Activated naive CD4-positive, alpha-beta T cell treated with Interleukin-2 at 50 U/mL for 16 hours (primary cell): Measurements from ENCODE around the gene ELOVL5.

Source experiments
- DNase-seq: peaks from one replicate; pipeline ENCODE4 v3.0.0-alpha.2; 2020

The ELOVL5 gene

DNA sequence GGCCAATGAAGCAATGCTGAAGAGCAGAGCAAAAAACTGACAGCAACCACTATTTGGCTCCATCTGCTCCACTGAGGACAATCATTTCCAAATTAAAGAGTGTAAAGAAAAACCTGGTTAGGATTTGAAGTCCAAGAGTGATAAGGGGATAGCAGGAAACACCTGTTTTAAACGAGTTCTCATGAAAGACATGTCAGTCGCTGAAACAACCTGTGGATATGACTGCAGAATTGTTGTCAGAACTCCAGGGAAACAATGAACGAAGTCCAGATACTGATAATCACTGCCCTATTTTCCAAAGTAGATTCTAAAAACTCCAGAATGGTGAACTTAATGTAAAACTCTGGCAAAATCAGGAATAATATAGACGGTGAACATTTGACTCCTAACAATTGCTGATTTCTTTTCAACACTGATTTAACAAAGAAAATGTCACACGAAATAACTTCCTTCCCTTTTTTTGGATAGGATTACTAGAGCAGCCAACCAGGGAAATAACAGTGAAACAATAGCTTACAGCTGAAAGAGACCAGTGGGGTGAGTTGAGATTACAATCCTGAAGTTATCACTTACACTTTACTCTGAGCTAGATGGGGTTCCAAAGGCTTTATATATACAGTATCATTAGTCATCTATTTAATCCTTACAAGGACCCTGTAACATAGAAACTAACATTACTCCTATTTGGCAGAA is 83.7 kb downstream of the ELOVL5 start:
- no peak for DNase-seq

DNA sequence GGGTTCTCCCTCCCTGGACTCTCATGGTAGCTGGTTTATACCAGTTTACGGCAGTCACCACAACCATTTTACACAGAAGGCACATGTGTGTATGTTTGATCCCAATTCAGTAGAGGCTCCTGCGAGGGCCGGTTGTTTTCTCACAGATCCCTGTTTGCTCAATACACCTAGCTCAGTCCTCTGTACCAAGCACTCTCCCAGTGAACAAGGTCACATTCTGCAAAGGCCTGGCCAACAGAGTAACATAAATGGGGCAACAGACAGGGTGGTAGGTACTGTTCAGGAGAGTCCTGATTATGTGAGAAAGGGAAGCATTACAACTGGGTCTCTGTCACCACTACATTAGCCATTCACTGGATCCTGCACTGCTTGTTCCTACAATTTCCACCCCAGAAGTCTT is 84.4 kb downstream of the ELOVL5 start:
- no peak for DNase-seq

- DNase-seq = no peak
Measured at GRCh38 chr6:53263917-53264316, 84.8 kb downstream of the ELOVL5 start.

- no peak for DNase-seq
Measured at GRCh38 chr6:53259860-53260580, 88.7 kb downstream of the ELOVL5 start.

DNA sequence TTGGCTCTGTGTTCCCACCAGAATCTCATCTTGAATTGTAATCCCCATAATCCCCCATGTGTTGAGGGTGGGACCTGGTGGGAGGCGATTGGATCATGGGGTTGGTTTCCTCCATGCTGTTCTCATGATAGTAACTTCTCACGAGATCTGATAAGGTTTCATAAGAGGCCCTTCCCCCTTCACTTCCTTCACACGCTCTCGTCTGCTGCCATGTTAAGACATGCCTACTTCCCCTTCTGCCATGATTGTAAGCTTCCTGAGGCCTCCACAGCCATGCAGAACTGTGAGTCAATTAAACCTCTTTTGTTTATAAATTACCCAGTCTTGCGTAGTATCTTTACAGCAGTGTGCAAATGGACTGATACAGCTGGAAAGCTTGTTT is 90.0 kb downstream of the ELOVL5 start:
- no peak for DNase-seq

DNA sequence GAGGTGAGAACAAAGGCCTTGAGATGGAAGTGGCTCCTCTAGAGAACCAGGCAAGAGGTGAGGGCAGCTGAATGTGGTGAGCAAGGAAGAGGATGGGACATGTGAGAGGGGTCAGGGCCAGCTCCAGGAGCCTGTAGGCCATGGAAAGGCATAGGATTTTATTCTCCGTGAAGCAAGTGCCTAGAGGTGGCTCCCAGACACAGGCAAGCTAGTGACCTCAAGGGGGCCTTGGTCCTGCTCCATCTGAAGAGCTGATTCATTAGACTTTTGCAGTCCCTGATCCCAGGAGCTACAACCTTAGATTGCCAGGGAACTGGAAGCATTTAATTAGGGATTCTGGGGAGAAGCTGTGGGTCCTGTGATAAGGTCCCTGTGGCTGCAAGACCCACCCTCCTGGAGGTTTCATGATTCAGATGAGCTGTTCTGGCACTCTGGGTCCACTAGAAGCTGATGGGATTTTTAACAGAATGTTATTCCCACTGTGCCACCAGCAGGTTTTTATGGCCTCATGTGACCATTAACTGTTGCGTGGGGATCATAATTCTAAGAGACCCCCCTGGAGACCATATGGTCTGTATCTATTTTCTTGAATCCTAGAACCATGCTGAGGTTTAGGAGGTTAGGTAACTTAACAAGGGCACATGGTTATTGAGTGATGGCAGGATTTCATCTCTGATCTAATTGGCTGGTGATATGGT is 90.5 kb downstream of the ELOVL5 start:
- DNase-seq = no peak

DNA sequence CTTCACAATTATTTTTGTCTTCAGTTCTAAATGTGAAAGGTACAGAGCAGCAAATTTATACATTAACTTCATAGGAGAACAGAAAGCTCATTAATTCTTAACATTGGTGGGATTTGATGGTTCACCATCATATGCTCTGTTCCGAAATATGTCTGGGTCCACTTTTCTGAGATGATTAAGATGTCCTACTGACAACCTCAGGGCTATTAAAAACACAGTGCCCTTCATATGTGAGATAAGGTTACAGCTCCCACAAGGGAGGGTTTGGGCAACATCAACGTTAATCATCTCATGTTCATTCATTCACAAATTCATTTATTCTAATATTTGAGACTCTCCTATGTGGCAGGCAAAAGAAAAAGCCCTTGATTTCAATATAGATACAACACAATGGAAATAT is 91.2 kb downstream of the ELOVL5 start:
- DNase-seq = no peak

DNA sequence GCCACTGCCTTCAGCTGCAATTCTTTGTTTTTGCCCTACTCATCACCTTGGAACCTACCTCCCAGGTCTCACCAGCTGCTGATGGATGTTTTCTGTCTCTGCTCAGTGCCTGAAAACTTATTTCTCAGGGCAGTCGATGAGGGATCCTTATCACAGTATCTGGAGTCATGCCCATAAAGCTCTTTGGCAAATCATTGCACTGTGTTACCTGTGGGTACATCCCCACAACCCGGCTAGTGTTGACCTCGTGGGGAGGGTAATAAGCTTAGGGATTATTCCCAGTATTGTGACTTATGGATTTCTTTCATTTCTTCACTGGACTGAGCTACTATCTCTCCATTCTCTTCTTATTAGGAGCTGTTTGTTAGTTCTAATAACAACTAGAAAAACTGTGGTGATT is 91.7 kb downstream of the ELOVL5 start:
- DNase-seq = no peak

DNA sequence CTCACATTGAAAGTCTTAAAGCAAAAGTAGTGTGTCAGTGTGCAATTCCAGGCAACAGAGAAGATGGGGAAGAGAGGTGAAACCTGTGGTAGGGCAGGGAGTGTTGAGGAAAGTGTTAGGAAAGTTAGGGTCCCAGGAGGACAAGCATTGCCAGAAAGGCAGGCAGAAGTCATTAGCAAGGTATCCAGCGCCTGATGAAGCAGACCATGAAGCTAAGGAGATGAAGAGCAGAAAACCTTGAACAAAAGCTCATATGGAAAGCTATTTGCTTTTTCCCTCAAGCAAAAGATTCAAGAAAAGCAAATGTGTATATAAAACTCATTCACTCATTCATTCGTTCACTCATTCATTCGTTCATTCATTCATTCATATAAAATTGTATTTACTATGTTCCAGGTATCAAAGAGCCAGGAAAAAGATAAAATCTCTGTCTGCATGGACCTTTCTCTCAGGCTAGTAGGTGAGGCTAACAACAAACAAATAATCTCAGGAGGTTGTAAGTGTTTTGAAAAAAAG is 96.5 kb downstream of the ELOVL5 start:
- DNase-seq = no peak

GRCh38 chr6:53251033-53251672 is 97.6 kb downstream of the ELOVL5 start:
- no peak for DNase-seq

DNA sequence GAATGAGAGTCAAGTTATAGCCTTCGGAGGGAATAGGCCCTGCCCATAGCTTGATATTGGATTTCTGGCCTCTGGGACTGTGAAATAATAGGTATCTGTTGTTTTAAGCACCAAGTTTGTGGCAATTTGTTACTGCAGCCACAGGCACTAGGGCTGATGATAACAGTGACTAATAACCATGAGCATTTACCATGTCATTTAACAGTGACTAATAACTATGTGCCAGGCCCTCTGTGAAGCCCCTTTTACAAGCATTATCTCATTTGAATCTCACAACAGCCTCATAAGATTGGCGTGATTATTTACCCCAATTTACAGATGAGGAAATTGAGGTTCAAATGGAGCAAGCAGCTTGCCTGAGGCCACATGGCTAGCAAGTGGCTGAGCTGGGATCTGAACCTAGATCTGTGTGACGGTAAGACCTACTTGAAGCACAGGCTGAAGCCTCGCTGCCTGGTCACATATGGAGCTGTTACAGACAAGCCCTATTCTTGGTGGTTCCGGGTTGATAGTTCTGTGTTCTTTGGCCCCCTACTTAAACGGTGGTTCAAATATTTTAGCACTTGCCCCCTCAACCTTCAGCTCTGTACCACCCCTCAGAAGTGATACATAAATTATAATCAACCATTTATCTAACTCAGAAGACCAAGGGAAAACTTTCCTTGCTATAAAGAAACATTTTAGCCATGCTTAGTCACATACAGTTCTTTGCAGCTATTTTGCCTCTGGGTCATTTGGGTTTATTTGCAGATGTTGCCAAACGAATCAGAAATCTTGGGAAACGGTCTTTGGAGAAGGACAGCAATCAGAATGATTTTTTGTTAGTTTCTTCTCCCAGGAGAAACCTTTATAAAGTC is 98.3 kb downstream of the ELOVL5 start:
- DNase-seq = no peak

GRCh38 chr6:53246924-53247323 is 101.8 kb downstream of the ELOVL5 start:
- no peak for DNase-seq

GRCh38 chr6:53244958-53245357 is 103.8 kb downstream of the ELOVL5 start:
- peak; percentile 29 for DNase-seq

DNA sequence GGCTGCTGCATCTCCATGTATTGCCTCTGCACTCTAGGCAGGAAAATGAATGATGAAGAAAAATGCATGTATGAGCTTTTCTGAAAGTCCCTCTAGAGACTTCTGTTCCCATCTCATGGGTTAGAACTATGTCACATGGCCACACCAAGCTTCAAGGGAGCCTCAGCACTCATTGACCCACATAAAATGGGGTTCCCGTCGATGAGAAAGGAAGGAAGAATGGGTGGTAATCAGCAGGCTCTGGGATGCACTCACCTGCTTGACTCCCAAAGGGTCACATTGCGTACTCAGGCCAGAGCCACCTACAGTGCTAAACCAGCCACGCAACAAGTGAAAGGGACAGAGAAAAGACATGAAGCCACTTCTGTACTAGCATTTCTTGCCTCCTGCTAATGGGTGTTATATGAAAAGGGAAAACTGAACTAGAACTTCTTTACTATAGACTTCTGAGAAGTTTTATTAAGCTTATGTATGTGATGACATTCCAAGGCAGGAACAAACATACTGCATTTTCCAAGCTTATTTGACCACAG is 104.3 kb downstream of the ELOVL5 start:
- no peak for DNase-seq

DNA sequence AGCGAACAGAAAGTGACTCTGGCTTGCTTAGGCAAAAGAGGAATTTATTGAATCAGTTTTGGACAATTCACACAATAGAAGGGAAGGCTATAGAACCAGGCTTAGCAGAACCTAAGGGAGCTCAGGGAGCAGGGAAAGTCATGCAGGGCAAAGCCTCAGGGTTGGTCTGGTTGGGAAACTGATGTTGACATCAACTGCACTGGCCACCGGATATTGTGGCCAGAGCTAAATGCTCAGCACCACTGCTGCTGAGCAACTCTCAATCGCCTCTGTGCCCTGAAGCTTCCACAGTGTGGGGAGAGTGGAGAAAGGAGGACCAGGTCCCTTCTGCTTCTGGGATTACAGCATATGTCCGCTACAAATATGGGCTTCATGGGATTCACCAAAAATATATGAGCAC is 106.8 kb downstream of the ELOVL5 start:
- DNase-seq = no peak

DNA sequence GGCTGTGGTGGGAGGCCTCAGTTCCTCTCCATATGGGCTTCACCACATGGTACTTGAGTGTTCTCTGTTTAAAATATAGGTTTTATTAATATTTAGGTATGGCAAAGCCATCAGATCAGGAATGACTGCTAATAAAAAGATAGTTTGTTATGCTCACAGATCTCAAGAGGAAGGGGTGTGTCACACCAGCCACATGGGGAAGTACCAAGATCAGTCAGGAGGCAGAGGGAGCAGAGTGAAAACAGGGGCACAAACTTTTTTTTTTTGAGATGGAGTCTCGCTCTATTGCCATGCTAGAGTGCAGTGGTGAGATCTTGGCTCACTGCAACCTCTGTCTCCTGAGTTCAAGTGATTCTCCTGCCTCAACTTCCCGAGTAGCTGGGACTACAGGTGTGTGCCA is 108.0 kb downstream of the ELOVL5 start:
- DNase-seq = peak; percentile 11

DNA sequence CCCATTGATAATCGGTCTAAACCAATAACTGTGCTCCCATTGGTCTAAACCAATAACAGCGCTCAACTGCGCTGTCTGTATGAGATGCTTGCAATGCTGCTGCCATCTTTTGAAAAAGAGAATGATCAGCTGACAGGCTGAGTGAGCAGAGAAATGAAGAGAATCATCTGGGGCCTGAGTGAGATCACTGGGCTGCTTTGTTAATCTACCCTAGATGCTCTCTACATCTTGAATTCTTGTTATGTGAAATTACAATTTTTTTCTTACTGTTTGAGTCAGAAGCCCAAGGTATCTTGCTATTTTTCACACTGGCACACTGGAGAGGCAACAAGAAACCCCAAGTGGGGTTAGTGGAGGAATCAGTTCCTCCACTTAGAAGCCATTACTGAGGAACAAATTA is 108.6 kb downstream of the ELOVL5 start:
- no peak for DNase-seq

- no peak for DNase-seq
Measured at GRCh38 chr6:53239526-53239925, 109.2 kb downstream of the ELOVL5 start.

DNA sequence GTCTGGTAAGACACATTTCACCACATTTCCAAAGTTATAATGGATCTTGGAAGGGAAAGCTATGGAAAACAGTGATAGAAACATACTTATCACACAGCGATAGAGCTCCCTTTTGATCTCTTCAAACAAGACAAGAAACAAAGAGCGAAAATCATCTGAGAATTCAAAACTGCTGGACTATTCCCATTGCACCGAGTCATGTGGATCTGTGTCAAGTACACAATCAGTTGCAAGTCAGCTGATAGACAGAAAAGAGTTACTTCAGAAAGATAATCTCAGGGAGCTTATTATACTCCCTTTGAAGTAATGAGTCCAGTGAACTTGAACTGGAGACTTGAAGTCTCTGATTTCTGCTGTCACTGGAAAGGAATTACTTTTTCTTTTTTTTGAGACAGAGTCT is 110.4 kb downstream of the ELOVL5 start:
- DNase-seq = no peak

GRCh38 chr6:53236241-53236640 is 112.5 kb downstream of the ELOVL5 start:
- peak; percentile 20 for DNase-seq

GRCh38 chr6:53235508-53235907 is 113.2 kb downstream of the ELOVL5 start:
- no peak for DNase-seq

GRCh38 chr6:53233309-53233708 is 115.4 kb downstream of the ELOVL5 start:
- DNase-seq = no peak
